GM23338 (cell line): Measurements from ENCODE around the gene ABCA4. TPM values are rescaled to one million over a fixed set of nuclear protein-coding genes. Genes with fewer than 3 reads are reported as not detected.

Source experiments
- ATAC-seq: fragments of 200-7000 bp; cut with Tn5 transposase; 3 replicates; pipeline ENCODE4 v1.9.1; 2020
- DNase-seq: peaks from one replicate; pipeline ENCODE4 v3.0.0-alpha.2; 2015; ENCODE audit warnings: low spot score
- H2AFZ ChIP-seq: fragments of 200-600 bp; sonication (generic); 2 replicates; pipeline ENCODE4 v1.8.0; 2016; ENCODE audit warnings: antibody characterized with exemption, mild to moderate bottlenecking, moderate library complexity
- H3F3A ChIP-seq: fragments of 200-600 bp; sonication (generic); replicated peaks from 2 replicates; pipeline ENCODE4 v1.8.0; 2017; ENCODE audit warnings: antibody characterized with exemption, mixed run types, low read depth
- H3K27ac ChIP-seq: fragments of 200-600 bp; sonication (generic); 2 replicates; pipeline ENCODE4 v1.6.1; 2016; ENCODE audit warnings: low read depth
- H3K27me3 ChIP-seq: fragments of 200-600 bp; sonication (generic); 2 replicates; pipeline ENCODE4 v1.8.0; 2016; ENCODE audit warnings: mild to moderate bottlenecking, mixed run types, moderate library complexity; ENCODE audit not compliant: insufficient read depth
- H3K36me3 ChIP-seq: fragments of 200-600 bp; sonication (generic); 2 replicates; pipeline ENCODE4 v1.8.0; 2016; ENCODE audit warnings: mild to moderate bottlenecking; ENCODE audit not compliant: insufficient read depth
- H3K4me1 ChIP-seq: fragments of 200-600 bp; sonication (generic); 2 replicates; pipeline ENCODE4 v1.8.0; 2016; ENCODE audit warnings: mild to moderate bottlenecking, moderate library complexity; ENCODE audit not compliant: insufficient read depth
- H3K4me2 ChIP-seq: fragments of 200-600 bp; sonication (generic); 2 replicates; pipeline ENCODE4 v1.7.1; 2017; ENCODE audit warnings: mixed run types
- H3K4me3 ChIP-seq: fragments of 200-600 bp; sonication (generic); 2 replicates; pipeline ENCODE4 v1.6.1; 2016; ENCODE audit warnings: mixed run types
- H3K79me2 ChIP-seq: fragments of 200-600 bp; sonication (generic); replicated peaks from 2 replicates; pipeline ENCODE4 v1.8.0; 2017; ENCODE audit warnings: mild to moderate bottlenecking; ENCODE audit not compliant: insufficient read depth
- H3K9me2 ChIP-seq: fragments of 200-600 bp; sonication (generic); 2 replicates; pipeline ENCODE4 v1.8.0; 2017; ENCODE audit not compliant: insufficient read depth
- H4K20me1 ChIP-seq: fragments of 200-600 bp; sonication (generic); replicated peaks from 2 replicates; pipeline ENCODE4 v1.8.0; 2017; ENCODE audit warnings: mild to moderate bottlenecking; ENCODE audit not compliant: insufficient read depth
- H3K27ac Mint-ChIP-seq: 2 replicates; pipeline ENCODE4 v1.8.0; 2020; ENCODE audit warnings: inconsistent platforms, mild to moderate bottlenecking, moderate library complexity, mixed read lengths
- H3K27me3 Mint-ChIP-seq: 3 replicates; pipeline ENCODE4 v1.8.0; 2022; ENCODE audit warnings: low read depth, mild to moderate bottlenecking, moderate library complexity, mixed read lengths, inconsistent platforms; ENCODE audit not compliant: insufficient read depth, poor library complexity
- H3K36me3 Mint-ChIP-seq: 3 replicates; pipeline ENCODE4 v1.8.0; 2021; ENCODE audit warnings: low read depth, mild to moderate bottlenecking, inconsistent platforms, moderate library complexity, mixed read lengths
- H3K4me1 Mint-ChIP-seq: 3 replicates; pipeline ENCODE4 v1.8.0; 2020; ENCODE audit warnings: mild to moderate bottlenecking, inconsistent platforms, mixed read lengths
- H3K4me3 Mint-ChIP-seq: 3 replicates; pipeline ENCODE4 v1.8.0; 2021; ENCODE audit warnings: moderate library complexity, mild to moderate bottlenecking, inconsistent platforms, mixed read lengths
- H3K9me3 Mint-ChIP-seq: 3 replicates; pipeline ENCODE4 v1.8.0; 2020; ENCODE audit warnings: moderate library complexity, mild to moderate bottlenecking, inconsistent platforms, mixed read lengths
- CREB1 ChIP-seq: fragments of 250-450 bp; sonication (Bioruptor Pico); IDR thresholded peaks from 2 replicates; pipeline ENCODE4 v1.5.0; 2020; ENCODE audit warnings: low read depth, mild to moderate bottlenecking, moderate library complexity
- ETS1 ChIP-seq: IDR thresholded peaks from 2 replicates; pipeline ENCODE4 v1.6.1; 2016; ENCODE audit warnings: antibody characterized with exemption
- EZH2 ChIP-seq: fragments of 200-600 bp; sonication (generic); IDR thresholded peaks from one replicate; pipeline ENCODE4 v1.8.0; 2017; ENCODE audit warnings: antibody characterized with exemption, mild to moderate bottlenecking, low read depth; ENCODE audit not compliant: unreplicated experiment
- EZH2phosphoT487 ChIP-seq: fragments of 200-600 bp; sonication (generic); IDR thresholded peaks from one replicate; pipeline ENCODE4 v1.8.1; 2018; ENCODE audit warnings: antibody characterized with exemption; ENCODE audit not compliant: unreplicated experiment
- JUNB ChIP-seq: IDR thresholded peaks from one replicate; pipeline ENCODE4 v1.6.1; 2016; ENCODE audit warnings: antibody characterized with exemption; ENCODE audit not compliant: unreplicated experiment
- NANOG ChIP-seq: IDR thresholded peaks from 2 replicates; pipeline ENCODE4 v1.6.1; 2016; ENCODE audit warnings: antibody characterized with exemption, borderline replicate concordance
- POLR2AphosphoS5 ChIP-seq: IDR thresholded peaks from 2 replicates; pipeline ENCODE4 v1.6.1; 2016; ENCODE audit warnings: antibody characterized with exemption, low read depth
- STAT1 ChIP-seq: IDR thresholded peaks from one replicate; pipeline ENCODE4 v1.6.1; 2016; ENCODE audit warnings: antibody characterized with exemption; ENCODE audit not compliant: unreplicated experiment
- ZNF331 ChIP-seq: fragments of 250-450 bp; sonication (Bioruptor Pico); IDR thresholded peaks from 2 replicates; pipeline ENCODE4 v1.5.0; 2020; ENCODE audit warnings: low read depth, mild to moderate bottlenecking, moderate library complexity
- polyA plus RNA-seq: library from polyadenylated mRNA; unstranded; fragments of >200 nt; fragmentation: Nextera tagmentation; extraction: Ambion mirVana; gene quantifications from 2 replicates; pipeline ENCODE4 v1.2.1, GENCODE V29; 2016
- total RNA-seq: library from RNA; depleted of rRNA; stranded (reverse); fragments of >200 nt; shearing (Covaris generic); gene quantifications from 2 replicates; pipeline ENCODE4 v1.2.3, GENCODE V29; 2014
- TF ChIP-seq, protein P1 (sequence below), 2 experiments: fragments of 200-600 bp in 1 of 2; sonication (generic) in 1 of 2; conservative IDR thresholded peaks; 2 replicates each; pipeline versions ENCODE4 v1.5.1 to v1.6.1; 2016 to 2017; ENCODE audit warnings: antibody characterized with exemption in 2 of 2, low read depth in 2 of 2, mild to moderate bottlenecking in 2 of 2, moderate library complexity in 1 of 2
- TF ChIP-seq, protein P2 (sequence below): fragments of 250-450 bp; sonication (Bioruptor Pico); IDR thresholded peaks from 2 replicates; pipeline ENCODE4 v1.5.0; 2020; ENCODE audit warnings: mild to moderate bottlenecking, moderate library complexity

Gene ABCA4
- total and polyA plus RNA-seq, 2 experiments from 2014 or later, result not detected

DNA sequence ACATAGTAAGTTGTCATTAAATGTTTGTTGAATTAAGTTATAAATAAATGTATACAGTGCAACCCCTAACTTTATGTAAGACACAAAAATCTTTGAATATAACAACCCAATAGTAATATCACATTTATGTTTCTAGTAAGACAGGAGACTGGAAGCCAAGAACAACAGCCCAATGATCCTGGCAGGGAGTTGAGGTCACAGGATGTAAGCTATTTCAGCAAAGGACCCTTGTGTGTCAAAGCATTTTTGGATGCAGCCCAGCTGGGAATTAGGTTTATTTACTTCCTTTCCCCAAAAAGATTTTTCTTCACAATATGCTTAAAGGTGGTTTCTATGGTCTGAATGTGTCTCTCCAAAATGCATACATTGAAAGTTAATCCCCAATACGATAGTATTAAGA lies 34.0 kb upstream of the ABCA4 start (continued):
- TF ChIP-seq ETS1, result no peak
- no peak for TF ChIP-seq CREB1
- no peak for TF ChIP-seq EZH2phosphoT487
- TF ChIP-seq ZNF331 (CRISPR knock-in tag), result no peak
- TF ChIP-seq, protein P1, sequence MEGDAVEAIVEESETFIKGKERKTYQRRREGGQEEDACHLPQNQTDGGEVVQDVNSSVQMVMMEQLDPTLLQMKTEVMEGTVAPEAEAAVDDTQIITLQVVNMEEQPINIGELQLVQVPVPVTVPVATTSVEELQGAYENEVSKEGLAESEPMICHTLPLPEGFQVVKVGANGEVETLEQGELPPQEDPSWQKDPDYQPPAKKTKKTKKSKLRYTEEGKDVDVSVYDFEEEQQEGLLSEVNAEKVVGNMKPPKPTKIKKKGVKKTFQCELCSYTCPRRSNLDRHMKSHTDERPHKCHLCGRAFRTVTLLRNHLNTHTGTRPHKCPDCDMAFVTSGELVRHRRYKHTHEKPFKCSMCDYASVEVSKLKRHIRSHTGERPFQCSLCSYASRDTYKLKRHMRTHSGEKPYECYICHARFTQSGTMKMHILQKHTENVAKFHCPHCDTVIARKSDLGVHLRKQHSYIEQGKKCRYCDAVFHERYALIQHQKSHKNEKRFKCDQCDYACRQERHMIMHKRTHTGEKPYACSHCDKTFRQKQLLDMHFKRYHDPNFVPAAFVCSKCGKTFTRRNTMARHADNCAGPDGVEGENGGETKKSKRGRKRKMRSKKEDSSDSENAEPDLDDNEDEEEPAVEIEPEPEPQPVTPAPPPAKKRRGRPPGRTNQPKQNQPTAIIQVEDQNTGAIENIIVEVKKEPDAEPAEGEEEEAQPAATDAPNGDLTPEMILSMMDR (conservative IDR thresholded peaks at IDR 0.05; ENCODE audit: low read depth in 2 of 2), result no peak
- no peak for TF ChIP-seq NANOG
- TF ChIP-seq POLR2AphosphoS5, result no peak
- no peak for TF ChIP-seq EZH2

- Histone ChIP-seq H2AFZ (no peak overlapping the region), H3K36me3 (no peaks in the 10 kb centered on the region), H3K4me1 (peaks cover 9% of the 10 kb centered on the region), H4K20me1 (no peaks in the 10 kb centered on the region), H3K9me2 (0 out of 2 replicates have a peak, but pooled peaks cover 3% of the 10 kb centered on the region), H3K4me2 (no peak overlapping the region), H3K4me3 (no peak overlapping the region), H3F3A (no peaks in the 10 kb centered on the region), H3K27me3 (no peaks in the 10 kb centered on the region), H3K79me2 (no peaks in the 10 kb centered on the region), H3K27ac (no peak overlapping the region)
- peaks cover 11% of the 10 kb centered on the region for H3K4me1 Mint-ChIP-seq
- H3K36me3 Mint-ChIP-seq, result no peaks in the 10 kb centered on the region
- ATAC-seq (no peak), DNase-seq (no peak)
- no peaks in the 10 kb centered on the region for H3K27me3 Mint-ChIP-seq
- H3K27ac Mint-ChIP-seq, result no peak overlapping the region
- H3K4me3 Mint-ChIP-seq, result no peak overlapping the region
- H3K9me3 Mint-ChIP-seq, result no peaks in the 10 kb centered on the region
- TF ChIP-seq ETS1 (no peak), STAT1 (no peak), ZNF331 (CRISPR knock-in tag) (no peak), NANOG (no peak), JUNB (no peak), POLR2AphosphoS5 (no peak), EZH2 (no peak)
- TF ChIP-seq, protein P2, sequence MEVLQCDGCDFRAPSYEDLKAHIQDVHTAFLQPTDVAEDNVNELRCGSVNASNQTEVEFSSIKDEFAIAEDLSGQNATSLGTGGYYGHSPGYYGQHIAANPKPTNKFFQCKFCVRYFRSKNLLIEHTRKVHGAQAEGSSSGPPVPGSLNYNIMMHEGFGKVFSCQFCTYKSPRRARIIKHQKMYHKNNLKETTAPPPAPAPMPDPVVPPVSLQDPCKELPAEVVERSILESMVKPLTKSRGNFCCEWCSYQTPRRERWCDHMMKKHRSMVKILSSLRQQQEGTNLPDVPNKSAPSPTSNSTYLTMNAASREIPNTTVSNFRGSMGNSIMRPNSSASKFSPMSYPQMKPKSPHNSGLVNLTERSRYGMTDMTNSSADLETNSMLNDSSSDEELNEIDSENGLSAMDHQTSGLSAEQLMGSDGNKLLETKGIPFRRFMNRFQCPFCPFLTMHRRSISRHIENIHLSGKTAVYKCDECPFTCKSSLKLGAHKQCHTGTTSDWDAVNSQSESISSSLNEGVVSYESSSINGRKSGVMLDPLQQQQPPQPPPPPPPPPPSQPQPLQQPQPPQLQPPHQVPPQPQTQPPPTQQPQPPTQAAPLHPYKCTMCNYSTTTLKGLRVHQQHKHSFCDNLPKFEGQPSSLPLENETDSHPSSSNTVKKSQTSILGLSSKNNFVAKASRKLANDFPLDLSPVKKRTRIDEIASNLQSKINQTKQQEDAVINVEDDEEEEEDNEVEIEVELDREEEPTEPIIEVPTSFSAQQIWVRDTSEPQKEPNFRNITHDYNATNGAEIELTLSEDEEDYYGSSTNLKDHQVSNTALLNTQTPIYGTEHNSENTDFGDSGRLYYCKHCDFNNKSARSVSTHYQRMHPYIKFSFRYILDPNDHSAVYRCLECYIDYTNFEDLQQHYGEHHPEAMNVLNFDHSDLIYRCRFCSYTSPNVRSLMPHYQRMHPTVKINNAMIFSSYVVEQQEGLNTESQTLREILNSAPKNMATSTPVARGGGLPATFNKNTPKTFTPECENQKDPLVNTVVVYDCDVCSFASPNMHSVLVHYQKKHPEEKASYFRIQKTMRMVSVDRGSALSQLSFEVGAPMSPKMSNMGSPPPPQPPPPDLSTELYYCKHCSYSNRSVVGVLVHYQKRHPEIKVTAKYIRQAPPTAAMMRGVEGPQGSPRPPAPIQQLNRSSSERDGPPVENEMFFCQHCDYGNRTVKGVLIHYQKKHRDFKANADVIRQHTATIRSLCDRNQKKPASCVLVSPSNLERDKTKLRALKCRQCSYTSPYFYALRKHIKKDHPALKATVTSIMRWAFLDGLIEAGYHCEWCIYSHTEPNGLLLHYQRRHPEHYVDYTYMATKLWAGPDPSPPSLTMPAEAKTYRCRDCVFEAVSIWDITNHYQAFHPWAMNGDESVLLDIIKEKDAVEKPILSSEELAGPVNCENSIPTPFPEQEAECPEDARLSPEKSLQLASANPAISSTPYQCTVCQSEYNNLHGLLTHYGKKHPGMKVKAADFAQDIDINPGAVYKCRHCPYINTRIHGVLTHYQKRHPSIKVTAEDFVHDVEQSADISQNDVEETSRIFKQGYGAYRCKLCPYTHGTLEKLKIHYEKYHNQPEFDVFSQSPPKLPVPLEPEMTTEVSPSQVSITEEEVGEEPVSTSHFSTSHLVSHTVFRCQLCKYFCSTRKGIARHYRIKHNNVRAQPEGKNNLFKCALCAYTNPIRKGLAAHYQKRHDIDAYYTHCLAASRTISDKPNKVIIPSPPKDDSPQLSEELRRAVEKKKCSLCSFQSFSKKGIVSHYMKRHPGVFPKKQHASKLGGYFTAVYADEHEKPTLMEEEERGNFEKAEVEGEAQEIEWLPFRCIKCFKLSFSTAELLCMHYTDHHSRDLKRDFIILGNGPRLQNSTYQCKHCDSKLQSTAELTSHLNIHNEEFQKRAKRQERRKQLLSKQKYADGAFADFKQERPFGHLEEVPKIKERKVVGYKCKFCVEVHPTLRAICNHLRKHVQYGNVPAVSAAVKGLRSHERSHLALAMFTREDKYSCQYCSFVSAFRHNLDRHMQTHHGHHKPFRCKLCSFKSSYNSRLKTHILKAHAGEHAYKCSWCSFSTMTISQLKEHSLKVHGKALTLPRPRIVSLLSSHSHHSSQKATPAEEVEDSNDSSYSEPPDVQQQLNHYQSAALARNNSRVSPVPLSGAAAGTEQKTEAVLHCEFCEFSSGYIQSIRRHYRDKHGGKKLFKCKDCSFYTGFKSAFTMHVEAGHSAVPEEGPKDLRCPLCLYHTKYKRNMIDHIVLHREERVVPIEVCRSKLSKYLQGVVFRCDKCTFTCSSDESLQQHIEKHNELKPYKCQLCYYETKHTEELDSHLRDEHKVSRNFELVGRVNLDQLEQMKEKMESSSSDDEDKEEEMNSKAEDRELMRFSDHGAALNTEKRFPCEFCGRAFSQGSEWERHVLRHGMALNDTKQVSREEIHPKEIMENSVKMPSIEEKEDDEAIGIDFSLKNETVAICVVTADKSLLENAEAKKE (CRISPR knock-in tag), result no peak
These were observed 32.2 kb upstream of the ABCA4 start for GRCh38 chr1:94153133-94153532.
